A673 (cell line): ENCODE measurements around the gene CNIH3.

Source experiments
- CTCF ChIP-seq: fragments of 300-800, 200-600 bp; sonication (generic); conservative IDR thresholded peaks from 2 replicates; pipeline ENCODE4 v1.5.1; 2017; ENCODE audit warnings: low read depth, mild to moderate bottlenecking, antibody characterized with exemption, low read length, moderate library complexity, mixed read lengths
- EZH2 ChIP-seq: fragments of 200-600 bp; sonication (generic); IDR thresholded peaks from 2 replicates; pipeline ENCODE4 v1.6.1; 2017; ENCODE audit warnings: borderline replicate concordance, low read depth, mild to moderate bottlenecking, mixed read lengths, antibody characterized with exemption, low read length; ENCODE audit not compliant: poor library complexity, severe bottlenecking

- no peak for TF ChIP-seq CTCF
- no peak for TF ChIP-seq EZH2
Measured at GRCh38 chr1:224675590-224675989, 59.5 kb downstream of the CNIH3 start.
